ENCODE measurements around the gene NDRG2.

Gene NDRG2

DNA sequence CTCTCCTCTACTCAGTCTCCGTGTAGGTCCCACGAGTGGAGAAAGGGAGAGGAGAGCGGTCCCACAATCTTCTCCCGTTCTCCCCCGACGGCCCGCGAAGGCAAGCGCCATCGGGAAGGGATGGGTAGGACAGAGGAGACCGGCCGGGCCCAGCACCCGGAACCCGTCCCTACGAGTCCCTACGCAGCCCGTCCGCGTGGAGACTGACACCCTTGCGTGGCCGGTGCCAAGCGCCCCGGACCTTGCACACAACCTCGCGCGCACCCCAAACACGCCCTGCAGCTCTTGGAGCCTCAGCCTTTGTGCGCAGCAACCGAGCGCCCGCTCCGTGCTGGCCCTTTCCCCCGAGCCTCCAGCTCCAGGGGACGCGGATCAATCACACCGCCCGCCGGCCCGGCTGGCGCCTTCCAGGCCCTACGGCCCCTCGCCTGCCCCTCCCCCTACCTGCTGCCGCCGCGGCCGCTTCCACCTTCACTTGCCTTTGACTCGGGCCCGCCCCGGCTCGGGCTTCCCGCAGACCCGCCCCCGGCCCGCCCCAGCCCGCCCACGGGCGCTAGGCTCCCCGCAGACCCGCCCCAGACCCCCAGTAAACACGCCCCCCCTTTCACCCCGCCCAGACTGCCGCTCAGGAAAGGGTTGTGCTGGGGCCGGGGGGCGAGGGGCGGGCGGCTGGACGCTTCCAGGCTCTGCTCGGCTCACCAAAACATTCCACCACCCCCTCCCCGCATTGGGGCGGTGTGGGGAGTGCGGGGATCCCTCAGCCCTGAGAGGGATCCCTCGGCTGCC is at the start of gene NDRG2:
Gene NDRG2, minus strand, starts transcription at position 477 of the 786 bp plus-strand sequence. CDS start 1,746 bp downstream, outside the sequence.
- DNase-seq = peak; percentile 11 to 82 (median 40)

DNA sequence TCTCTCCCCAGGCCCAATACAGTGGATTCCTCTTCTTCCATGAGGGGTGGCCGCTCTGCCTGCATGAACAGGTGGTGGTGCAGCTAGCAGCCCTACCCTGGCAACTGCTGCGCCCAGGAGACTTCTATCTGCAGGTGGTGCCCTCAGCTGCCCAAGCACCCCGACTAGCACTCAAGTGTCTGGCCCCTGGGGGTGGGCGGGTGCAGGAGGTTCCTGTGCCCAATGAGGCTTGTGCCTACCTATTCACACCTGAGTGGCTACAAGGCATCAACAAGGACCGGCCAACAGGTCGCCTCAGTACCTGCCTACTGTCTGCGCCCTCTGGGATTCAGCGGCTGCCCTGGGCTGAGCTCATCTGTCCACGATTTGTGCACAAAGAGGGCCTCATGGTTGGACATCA is 49.1 kb upstream of the NDRG2 start:
- DNase-seq = no peak

DNA sequence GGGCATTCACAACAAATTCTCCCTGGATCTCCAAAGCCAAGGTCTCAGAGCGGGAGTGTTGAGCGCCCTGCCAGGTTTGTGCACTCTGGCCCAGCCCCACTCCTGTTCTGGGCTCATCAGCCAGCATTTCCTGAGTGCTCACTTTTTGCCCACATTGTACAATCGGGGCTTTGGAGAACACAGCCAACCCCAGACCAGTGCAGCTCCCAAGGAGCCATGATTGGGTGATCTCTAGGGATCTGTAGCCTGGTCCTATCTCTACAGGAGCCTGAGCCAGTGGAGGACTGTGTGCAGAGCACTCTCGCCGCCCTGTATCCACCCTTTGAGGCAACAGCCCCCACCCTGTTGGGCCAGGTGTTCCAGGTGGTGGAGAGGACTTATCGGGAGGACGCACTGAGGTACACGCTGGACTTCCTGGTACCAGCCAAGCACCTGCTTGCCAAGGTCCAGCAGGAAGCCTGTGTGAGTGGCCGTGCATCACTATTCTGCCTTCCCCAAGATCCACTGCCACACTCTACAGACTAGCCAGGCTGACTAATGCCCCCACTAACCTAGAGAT is 48.0 kb upstream of the NDRG2 start:
- no peak for DNase-seq

DNA sequence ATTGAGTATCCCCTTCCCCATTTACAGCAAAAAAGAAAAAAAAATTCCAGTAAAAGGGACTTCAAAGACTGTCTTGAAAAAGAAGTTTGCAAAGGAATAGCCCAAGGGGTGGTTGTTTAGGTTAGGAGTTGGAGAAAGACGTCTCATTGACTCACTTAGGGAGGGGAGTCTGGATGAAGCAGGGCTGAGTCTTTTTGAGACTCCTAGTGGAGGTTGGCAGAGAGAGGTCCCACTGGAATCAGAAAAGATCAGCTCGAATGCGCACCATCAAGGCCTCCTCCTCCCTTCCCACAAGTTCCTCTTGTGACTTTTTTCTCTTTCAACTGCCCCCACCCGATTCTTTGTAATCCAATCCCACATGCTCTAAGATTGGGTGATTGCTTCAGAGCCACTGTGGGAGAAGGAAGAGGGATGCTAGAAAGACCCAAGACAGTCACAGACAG is 47.2 kb upstream of the NDRG2 start:
- DNase-seq = no peak

DNA sequence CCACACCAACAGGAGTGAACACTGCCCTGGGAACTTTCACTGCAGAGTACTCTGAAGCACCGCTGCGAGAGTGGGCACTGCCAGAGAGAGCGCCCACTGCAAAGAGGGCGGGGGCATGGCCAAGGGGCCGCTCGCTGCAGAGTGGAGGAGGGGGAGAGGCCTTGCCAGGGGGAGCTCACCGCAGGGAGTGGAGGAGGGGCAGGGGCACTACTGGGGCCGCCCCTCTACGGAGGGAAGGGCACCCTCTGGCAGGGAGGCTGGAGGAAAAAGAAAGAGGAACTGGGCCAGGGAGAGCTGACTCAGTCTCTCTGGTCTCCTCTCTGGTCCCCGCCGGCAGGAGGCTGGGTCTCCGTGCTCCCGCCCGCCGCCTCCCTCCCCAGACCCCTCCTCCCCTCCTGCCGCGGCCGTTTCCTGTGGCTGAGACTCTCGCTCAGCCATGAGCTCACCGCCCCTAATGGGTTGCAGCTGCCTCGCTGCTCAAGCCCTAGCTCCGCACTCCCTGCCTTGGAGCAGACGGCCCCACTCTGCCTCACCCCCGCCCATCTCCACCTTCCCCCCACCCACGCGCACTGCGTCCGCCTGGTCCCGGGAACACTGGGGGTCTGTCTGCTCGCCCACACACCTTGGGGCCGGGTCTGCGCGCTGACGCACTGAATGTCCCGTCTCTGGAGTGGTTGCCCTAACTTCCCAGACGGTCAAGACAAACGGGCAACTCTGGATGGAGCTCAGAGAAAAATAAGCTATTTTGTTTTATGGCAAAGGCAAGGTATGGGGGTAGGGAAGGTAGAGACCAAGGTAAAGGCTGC is 46.6 kb upstream of the NDRG2 start:
- DNase-seq = peak in 1 of 4 experiments; percentile 23

DNA sequence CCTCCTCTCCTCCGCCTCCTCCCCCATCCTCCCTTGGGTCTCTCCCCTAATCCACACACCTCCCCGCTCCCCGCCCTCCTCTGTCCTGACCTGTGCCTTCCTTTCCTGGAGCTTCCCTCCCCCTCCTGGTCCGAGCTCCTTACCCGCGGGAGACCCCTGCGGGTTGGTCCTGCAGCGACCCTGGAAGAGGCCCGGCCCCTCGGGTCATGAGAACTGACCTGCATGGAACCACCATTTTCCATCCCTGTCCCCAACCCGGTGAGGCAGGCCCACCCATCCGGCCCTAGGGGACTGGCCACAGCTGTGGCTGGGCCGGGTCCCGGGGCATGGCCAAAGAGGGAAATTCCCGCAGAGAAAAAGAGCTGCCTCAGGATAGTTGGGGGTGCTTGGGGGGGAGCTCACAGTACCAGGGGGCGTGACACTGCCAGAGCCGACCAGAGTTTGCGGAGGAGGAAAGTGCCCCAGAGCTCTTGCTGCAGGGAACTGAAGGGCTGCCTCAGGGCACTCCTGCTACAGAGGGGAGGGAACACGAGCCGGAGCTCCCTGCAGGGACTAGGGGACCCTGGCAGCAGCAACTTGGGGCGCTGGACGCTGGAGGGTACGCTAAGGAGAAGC is 45.9 kb upstream of the NDRG2 start:
- no peak for DNase-seq

DNA sequence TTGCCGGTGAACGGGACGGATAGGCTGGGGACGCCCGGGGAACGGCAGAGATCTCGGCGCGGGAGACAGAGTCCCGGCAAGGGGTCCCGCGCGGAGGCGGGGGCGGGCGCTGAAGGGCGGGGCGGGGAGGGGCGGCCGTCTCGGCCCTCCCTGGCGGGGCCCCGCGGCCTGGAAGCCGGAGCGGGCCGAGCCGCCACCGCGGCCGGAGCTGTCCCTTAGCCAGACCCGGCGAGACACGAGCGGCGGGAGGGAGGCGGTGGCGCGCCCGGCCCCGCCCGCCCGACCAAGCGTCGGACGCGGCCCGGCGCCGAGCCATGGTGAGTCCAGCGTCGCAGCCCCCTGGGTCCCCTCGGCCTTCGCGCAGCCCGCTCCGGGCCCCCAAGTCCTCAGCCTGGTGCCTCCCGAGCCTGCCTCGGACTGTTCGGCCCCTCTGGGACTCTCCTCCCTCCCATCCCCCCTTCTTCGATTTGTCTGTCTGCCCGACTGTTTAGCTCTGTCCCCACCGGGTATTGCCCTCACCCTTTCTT is 45.3 kb upstream of the NDRG2 start, which contains the start of gene ARHGEF40:
Gene ARHGEF40, plus strand, starts transcription at position 222 of the 527 bp plus-strand sequence. Its CDS starts 93 bp downstream, at position 315.
- DNase-seq = no peak

DNA sequence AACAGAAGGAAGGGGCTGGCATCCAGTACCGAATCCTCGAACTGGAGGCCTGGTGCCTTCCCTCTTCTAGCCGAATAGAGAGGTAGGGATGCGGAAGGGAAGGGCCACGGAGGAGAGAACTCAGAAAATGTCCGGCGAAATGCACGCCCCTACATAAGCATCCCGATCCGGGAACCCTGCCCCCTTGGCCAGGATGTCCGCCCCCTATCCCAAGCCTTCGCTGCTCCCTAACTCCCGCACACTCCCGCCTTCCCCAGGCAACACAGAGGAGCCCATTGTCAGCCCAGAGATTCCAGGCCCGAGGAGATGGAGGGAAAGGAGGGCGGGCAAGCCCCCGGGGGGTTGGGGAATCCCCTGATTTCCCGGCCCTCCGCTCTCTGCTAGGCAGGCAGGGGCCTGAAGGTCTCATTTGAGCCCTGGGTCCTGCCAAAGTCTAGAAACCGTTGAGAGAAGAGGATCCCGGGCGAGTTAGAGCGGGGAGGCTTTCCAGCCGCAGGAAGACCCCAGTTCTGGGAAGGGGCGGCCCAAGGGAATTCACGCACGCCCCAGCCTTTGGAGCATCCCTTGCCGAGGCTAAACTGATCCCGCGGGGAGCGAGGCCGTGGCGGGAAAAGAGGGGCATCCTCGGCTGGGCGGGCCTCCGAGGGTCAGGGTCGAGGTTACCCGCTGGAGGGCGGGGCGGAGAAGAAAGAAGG is 44.7 kb upstream of the NDRG2 start:
- no peak for DNase-seq

DNA sequence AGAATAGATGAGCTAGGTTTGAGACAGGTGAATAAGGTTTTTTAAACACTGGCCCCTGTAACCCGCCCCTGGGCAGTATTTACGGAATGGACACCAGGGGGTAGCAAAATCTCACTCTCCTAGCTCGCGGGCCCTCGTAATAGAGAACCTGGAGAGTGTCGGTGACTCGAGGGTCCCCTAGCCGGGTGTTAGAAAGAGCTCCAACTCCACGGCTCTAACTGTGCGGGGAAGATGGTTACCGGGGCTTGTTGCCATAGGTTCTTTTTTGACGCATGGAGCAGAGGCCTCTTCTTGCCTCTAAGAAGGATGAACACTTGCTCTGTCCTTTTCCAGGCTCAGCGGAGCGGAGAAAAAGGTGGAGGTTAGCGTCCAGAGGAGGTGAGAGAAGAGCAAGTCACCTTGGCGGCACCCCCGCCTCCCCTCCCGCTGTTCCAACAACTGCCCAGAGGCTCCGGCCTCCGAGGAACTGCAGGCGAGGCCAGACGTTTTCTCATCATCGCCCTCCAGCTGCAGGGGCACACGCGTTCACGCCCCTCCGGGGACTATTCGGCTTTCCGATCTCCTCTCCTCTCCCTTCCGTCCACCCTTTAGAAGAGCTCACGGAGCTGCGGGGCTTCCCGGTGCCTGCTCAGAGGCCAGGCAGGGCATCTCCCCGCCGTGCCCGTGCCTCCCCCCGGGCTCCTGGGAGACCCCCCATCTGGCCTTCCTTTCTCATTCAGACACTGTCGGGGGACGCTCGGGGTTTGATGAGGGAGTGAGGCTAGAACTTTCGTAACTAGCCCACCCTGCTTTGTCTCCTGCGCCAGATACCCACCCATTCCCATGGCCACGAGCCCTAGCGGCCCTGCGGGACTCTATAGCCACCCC is 43.9 kb upstream of the NDRG2 start:
- peak in 1 of 4 experiments; percentile 23 for DNase-seq

DNA sequence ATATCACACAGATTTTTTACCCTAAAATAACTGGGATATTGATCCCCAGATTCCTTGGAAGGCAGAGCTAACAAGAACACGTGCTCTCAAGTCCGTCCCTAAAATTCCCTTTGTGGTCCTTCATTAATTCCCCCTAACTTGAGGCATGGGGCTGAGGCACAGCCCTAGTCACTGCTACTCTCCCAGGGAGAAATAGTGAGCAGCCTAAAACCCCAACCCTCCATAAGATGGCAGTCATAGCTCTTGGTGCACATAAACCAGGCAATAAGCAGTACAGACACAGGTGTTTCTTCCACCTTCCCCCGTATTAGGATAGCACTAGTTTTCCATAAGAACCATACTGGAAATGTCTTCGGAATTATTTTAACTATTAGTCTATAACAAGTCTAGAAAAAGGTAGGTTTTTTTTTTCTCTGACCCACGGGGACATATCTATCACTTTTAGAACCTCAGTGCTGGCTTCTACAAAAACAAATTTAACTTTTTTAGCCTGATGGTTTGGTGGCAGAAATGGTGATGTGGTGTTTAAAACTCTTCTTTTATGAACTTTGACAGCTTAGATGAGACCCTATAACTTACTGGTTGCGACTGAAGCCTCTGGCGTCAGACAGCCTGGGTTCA is 42.1 kb upstream of the NDRG2 start:
- no peak for DNase-seq

DNA sequence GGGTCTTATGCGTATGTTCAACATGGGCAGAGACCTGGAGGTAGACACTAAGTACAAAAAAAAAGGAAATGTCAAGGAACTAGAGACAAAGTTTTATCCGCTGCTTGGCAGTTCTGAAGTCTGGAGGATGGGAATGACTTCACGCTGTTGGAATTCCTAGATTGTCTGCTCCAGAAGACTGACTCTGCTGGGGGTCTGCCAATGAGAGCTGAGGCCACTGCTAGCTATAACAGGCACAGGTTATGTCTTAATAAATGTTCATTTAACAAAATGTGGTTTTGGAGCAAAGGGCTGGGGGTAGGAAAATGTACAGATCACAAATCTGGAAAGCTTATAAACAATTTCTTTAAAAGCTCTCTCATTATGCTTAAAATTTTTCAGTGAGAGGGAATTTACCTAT is 38.6 kb upstream of the NDRG2 start:
- DNase-seq = no peak

DNA sequence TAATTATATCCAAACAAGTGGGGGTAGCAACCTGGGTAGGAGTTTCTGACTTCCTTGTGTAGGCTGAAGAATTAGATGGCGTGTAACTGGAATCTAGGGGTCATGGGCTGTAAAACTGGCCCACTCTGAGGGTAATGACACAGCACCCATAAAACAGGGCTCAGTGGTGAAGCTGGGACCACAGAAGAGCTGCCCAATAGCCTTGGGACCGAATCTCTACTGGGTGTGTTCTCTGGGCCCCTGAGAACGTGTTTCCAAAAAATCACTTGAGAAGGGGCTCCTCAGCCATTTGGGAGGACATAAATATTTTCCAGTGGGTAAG is 36.4 kb upstream of the NDRG2 start:
- DNase-seq = no peak

DNA sequence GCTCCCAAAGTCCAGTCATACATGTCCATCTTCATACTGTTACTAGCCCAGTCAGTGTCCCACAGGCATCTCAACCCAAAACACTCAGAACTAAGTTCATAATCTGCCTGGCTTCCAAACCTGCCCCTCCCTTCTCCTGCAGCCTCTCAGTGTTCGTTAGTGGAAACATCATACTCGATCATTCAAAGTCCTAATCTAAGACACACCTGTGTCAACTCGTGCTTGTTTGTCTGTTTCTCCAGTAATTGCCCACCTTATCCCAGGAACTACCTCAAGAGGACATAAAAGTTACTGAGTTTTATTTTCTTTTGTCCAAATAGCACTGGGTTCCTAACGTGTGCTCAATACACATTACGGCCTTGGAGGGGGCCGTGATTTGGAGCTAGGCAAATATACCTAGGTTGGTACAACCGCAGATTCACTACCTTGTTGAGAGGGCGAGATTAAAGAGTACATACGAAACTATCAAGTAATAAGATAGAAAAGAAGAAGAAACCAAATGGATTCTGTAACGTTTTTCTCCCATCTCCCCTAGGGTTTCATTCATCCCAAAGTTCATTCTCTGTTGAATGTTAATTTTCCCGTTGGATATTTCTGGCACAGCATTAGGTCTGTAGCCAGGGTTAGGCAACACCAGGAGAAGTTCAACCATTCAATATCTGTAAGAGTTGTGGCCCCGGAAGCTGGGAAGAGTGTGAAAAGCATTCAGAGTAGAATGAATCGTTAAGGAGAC is 35.9 kb upstream of the NDRG2 start:
- DNase-seq = no peak

DNA sequence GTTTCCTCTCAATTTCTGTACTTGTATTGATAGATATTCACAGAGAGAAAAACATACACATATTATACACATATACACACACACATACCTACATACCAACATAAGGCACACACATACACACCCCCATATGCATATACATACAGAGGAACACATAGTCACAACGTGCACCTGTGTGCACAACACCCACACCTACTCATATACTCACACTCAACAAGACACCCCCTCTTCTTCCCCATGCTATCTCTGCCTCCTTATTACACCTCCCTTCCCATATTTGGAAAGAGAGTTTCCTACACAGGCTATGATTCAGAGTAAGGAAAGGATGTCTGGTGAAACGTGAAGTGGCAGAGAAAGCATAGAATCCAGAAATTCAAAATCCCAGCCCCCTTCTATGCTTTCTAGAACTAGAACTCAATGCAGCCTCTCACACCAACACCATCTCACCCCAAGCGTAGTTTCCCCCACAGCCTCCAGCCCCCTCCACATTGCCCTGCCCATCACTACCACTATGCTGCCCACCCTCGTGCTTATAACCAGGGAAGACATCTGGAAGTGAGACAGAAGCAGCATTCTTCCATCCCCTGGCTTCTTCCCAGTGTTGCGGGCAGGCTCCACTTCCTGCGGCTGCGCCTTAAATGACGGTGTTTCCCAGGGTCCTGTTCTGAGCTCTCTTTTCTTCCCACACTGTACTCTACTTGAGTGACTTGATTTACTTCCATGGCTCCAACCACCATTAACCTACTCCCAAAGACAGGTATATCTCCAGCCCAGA is 35.2 kb upstream of the NDRG2 start:
- DNase-seq = no peak

DNA sequence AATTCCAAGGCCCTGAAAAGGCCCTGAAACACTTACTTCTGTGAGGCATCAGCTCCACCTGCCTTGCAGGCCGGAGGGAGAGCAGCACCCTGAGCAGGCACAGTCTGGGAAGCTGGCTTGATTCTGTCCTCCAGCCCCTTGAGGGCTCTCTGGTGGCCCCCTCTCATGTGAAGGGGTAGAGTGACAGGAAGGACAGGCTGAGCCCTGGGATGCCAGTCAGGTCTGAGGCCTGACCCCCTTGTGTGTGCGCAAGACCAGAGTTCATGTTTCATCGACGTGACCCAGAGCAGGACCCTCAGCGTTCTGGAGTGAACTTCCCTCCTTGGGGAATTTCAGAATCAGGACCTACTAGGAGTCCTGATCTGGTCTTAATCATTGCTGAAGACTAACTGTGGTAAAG is 34.0 kb upstream of the NDRG2 start:
- no peak for DNase-seq

DNA sequence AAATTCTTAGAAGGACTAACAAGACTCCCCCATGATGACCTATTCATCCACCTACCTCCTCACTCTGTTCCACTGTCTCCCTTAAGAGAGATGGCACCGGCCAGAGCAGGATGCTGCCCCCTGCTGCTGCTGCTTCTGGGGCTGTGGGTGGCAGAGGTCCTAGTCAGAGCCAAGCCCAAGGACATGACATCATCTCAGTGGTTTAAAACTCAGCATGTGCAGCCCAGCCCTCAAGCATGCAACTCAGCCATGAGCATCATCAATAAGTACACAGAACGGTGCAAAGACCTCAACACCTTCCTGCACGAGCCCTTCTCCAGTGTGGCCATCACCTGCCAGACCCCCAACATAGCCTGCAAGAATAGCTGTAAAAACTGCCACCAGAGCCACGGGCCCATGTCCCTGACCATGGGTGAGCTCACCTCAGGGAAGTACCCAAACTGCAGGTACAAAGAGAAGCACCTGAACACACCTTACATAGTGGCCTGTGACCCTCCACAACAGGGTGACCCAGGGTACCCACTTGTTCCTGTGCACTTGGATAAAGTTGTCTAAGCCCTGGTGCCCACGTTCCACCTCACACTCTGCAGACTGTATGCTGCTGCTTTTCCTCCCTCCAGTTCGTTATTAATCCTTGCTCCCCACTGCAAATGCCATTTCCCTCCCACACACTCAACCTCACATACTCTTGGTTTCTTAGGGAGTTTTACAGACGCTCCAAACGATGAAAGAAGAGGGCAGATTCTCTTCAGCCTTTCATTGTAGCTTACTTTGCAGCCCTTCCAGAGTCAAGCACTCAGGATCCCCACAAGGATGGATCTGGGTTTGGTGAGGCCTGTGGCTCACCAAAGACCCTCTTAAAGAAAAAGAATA is 33.2 kb upstream of the NDRG2 start, which contains the start of gene RNASE8:
Gene RNASE8, plus strand, starts transcription at position 20 of the 873 bp plus-strand sequence. Its CDS starts 71 bp downstream, at position 91.
- no peak for DNase-seq

DNA sequence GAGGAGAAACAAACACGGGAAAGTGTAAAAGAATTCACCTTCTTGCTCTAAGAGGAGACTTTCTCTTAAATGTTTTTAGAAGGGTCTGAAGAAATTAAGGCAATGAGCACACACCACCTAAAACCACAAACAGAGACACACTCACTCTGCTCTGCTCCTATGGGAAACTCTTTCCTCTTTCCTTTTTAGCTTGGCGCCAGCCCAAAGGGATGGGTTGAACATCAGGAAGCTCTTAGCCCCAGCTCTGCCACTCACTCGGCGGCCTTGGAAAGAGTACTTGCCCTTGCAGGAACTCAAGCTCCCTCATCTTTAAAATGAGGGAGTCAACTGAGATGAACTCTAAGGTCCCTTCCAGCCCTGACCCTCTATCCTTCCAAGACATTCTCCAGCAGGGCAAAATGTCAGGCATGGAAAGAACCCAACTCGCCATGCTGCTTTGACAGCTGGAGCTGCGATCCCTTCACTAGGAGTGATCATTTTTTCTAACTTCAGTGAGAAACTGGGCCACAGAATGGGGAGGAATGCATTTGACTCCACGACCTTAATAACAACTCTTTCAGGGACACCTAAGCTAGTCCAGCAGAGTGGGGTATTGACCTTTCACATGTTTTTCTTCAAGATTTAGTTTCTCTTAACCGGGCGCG is 31.8 kb upstream of the NDRG2 start:
- no peak for DNase-seq

Measured in activated naive CD4-positive, alpha-beta T cell (primary cell).